ENCODE results near the gene MTARC1.

The MTARC1 gene

GRCh38 chr1:220786337-220787068 is at the start of gene MTARC1:
Gene MTARC1, plus strand, starts transcription at chr1:220786913. Its CDS starts 32 bp downstream, at chr1:220786945.
- no peak for DNase-seq (ENCODE audit: low read depth in 2 of 2)

GRCh38 chr1:220741349-220741748 is 45.4 kb upstream of the MTARC1 start:
- no peak for DNase-seq (ENCODE audit: low read depth in 2 of 2)

DNA sequence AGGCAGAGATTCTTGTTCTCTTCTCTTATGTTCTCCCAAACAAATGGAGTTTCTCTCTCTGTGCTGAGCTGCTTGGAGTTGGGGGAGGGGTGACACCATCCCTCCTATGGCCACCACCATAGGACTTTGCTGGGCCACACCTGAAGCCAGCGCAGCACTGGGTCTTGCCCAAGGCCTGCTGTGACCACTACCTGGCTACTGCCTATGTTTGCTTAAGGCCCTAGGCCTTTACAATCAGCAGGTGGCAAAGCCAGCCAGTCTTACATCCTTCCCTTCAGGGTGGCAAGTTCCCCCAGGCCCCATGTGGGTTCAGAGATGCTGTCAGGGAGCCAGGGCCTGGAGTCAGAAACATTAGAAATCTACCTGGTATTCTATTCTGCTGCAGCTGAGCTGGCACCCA is 44.9 kb upstream of the MTARC1 start:
- no peak for DNase-seq (ENCODE audit: low read depth in 2 of 2)

DNA sequence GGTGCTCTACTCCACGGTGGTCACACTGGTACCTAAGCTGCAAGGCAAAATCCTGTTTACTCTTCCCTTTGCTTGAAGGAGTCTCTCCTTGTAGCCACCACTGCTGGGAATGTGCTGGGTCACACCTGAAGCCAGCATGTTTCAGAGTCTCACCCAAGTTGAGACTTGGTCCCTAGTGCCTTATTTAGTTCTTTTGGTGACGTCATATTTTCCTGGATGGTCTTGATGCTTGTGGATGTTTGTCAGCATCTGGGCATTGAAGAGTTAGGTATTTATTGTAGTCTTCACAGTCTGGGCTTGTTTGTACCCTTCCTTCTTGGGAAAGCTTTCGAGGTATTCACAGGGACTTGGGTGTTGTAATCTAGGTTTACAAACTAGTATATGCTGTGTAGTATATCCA is 44.2 kb upstream of the MTARC1 start:
- no peak for DNase-seq (ENCODE audit: low read depth in 2 of 2)

- no peak for DNase-seq (ENCODE audit: low read depth in 2 of 2)
These were observed 39.9 kb upstream of the MTARC1 start for GRCh38 chr1:220746851-220747250.

DNA sequence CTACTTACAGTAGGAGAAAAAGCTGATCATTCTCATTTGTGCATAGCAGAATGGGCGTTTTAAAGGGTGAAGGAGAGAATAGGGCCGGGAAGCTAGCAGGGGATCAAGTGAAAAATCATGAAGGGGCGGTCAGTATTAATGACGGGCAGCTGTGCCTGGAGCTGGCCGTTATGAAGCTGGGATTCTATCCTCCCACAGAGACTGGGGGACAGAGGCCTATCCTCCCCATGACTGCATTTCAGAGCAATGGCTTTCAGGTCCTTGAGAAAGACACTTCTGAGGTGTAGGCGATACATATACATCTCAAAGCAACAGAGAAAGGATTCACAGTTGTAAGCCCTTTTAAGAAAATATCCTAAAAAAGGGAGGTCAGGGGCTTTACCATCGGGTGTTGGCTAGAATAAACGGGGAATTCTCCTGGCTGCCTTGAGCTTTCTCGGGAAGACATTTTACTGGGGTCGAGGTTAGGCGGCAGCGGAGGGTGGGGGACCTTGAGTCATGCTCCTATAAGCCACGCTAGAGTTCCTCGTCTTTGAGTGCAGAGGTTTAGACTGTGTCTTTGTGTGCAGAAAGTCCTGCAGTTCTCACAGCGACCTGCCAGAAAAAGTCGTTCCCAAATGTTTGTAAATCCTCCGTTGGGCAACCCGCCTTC is 39.1 kb upstream of the MTARC1 start:
- DNase-seq (ENCODE audit: low read depth in 2 of 2) = no peak

GRCh38 chr1:220748089-220748934 is 38.4 kb upstream of the MTARC1 start, which contains the start of gene MTARC2:
Gene MTARC2, plus strand, starts transcription at chr1:220748322. Its CDS starts 210 bp downstream, at chr1:220748532.
- no peak for DNase-seq (ENCODE audit: low read depth in 2 of 2)

GRCh38 chr1:220748936-220749335 is 37.8 kb upstream of the MTARC1 start:
- no peak for DNase-seq (ENCODE audit: low read depth in 2 of 2)

DNA sequence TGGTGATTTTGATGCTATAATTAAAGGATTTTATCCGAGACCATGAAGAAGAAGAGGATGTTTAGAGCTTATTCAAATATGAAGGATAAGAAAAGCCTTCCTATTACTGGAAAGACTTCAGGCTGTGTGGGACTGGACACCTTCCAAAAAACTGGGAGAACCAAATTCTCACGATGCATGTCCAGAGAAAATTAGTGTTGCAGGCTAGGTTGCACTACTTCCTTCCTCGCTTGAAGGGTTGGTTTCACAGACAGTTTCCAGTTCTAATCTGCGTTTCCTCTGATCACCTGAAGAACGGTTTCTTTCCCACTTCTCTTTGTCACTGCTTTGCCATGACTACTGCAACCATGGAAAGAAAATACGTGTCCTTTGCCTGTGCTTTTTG is 36.6 kb upstream of the MTARC1 start:
- no peak for DNase-seq (ENCODE audit: low read depth in 2 of 2)

DNA sequence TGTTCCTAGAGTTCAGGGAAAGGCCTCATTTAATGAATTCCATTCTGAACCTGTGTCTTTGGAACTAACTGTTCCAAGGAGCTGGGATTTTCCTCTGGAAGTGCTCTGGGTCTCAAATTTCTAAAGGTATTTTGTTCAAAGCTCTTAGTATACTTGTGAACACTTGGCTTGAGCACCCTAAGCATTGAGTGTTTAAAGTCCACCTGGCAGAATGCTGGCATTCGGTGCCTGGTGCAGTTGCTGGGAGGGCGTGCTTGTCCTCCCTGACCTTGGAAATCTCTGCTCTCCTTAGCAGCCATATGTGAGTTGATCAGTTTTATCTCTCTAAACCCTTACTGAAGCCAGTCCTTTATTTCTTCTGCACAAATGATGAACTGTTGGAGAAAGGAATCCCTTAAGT is 35.6 kb upstream of the MTARC1 start:
- no peak for DNase-seq (ENCODE audit: low read depth in 2 of 2)

DNA sequence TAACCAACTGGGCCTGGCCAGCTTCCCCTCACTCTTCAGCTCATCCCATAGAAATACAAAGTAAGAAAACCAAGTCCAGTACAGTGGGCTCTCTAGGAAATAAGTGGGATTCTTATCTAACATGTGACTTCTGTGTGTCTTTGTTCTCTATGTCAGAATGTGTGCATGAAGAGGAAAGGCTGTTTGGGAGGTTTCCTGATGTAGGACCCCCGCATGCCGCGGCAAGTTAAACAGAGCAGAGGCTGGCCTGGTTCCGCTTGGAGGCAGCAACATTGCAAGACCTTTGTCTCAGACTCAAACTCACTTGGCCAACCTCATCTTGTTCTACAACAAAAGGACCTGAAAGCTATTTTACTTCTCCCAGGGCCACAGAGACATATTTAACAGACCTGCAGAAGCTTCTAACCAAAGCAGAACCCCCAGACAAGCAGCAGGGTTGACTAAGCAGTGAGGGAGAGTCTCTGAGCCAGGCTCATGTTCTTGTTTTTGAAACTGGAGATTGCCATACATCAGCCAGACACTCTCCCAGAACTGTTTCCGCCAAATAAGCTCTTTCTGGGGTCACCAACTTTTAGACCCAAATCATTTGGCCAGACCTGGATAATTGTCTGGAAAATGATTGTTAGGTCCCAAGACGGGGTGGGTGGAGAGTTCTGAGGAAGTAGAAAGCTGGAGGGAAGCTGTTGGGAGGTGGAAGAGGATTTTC is 32.3 kb upstream of the MTARC1 start:
- DNase-seq (ENCODE audit: low read depth in 2 of 2) = no peak

- DNase-seq (ENCODE audit: low read depth in 2 of 2) = no peak
These were observed 31.8 kb upstream of the MTARC1 start for GRCh38 chr1:220754918-220755295.

DNA sequence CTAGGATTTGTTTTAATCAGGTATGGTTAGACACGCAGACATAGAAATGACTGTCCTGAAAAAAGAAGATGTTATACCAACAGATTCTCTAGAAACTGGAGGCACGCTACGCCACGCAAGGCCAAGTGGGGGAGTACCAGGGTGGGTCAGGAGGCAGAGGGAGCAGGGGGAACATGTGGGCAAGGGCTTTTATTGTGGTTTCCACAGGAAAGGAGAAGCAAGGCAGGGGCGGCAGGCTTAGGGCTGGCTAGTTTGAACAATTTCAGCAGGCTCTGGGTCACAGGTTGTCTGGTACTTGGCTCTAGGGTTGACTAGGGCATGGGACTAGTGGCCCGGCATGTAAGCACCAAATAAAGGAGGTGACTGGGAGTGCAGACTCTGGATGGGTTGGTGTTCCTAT is 31.4 kb upstream of the MTARC1 start:
- no peak for DNase-seq (ENCODE audit: low read depth in 2 of 2)

DNA sequence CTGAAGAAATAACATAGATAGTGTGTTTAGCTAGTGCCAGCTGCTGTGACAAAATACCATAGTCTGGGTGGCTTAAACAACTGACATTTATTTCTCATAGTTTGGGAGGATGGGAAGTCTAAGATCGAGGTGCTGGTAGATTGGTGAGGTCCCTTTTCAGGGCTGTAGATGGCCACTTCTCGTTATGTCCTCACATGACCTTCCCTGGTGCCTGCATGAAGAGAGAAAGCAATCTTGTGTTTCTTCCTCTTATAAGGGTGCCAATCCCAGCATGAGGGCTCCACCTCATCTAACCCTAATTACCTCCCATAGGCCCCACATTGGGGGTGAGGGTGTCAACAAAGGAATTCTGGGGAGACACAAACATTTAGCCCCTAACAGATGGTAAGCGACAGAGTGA is 29.3 kb upstream of the MTARC1 start:
- DNase-seq (ENCODE audit: low read depth in 2 of 2) = no peak

- DNase-seq (ENCODE audit: low read depth in 2 of 2) = no peak
These were observed 27.6 kb upstream of the MTARC1 start for GRCh38 chr1:220759147-220759546.

- DNase-seq (ENCODE audit: low read depth in 2 of 2) = no peak
These were observed 24.9 kb upstream of the MTARC1 start for GRCh38 chr1:220761688-220762427.

DNA sequence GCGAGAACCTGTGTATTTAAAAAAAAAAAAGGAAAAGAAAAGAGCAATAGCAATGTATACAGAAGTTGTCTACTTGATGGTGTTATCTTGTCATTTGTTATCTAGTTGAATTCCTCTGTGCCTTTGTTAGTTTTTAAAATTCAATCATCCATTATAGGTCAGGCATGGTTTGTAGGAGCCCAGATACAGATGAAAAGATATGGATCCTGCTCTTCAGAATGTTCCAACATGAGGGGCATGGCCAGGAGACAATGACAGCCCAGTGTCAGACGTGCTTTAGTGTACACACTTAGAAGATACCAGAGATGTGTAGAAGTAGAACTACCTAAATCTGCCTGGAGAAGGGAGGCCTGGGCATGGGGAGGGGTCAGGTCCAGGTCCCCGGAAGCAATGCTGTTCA is 22.0 kb upstream of the MTARC1 start:
- no peak for DNase-seq (ENCODE audit: low read depth in 2 of 2)

GRCh38 chr1:220767312-220768125 is 19.2 kb upstream of the MTARC1 start:
- no peak for DNase-seq (ENCODE audit: low read depth in 2 of 2)

DNA sequence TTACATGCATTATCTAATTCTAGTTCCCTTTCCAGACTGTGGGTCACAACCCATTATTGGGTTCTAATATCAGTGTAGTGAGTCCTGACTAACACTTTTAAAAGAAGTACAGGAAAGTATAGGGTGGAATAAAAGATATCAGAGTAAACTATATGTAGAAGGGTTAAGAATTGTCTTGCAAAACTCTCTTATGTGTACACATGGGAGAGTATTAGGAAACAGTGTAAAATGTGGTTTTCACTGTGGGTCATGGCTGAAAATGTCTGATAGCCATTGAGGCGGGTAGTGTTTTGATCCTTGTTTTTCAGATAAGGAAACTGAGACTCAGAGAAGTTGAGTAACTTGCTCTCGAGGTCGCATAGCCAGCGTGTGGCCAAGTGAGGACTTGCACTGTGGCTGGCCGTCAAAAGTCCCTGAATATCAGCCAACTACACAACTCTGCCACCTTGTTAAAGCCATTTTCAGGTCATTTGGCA is 18.5 kb upstream of the MTARC1 start:
- no peak for DNase-seq (ENCODE audit: low read depth in 2 of 2)

DNA sequence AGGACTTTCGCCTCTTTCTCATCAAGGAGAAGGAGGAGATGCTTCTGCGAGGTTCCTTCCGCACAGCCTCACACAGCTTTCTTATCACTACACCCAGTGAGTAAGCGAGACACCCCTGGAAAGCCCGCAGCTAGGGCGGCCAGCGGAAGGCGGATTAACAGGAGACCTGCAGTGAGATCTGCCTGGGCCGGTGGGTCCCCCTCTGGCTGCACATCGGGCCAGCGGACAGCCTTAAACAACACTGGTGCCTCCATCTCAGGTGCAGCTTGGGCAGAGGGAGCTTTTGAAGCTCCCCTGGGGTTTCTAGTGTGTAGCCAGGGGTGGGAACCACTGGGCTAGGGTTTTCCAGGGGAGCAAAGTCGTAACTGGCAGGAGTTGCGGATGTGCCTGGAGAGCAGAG is 17.5 kb upstream of the MTARC1 start:
- no peak for DNase-seq (ENCODE audit: low read depth in 2 of 2)
